HG03175 (cell line): Measurements from ENCODE around the gene NRXN3.

ENCODE experiments used
- ATAC-seq: cut with Tn5 transposase; IDR thresholded peaks from one replicate; pipeline ENCODE4 v1.9.1; 2021; ENCODE audit warnings: mild to moderate bottlenecking, moderate library complexity; ENCODE audit not compliant: unreplicated experiment

Gene NRXN3

DNA sequence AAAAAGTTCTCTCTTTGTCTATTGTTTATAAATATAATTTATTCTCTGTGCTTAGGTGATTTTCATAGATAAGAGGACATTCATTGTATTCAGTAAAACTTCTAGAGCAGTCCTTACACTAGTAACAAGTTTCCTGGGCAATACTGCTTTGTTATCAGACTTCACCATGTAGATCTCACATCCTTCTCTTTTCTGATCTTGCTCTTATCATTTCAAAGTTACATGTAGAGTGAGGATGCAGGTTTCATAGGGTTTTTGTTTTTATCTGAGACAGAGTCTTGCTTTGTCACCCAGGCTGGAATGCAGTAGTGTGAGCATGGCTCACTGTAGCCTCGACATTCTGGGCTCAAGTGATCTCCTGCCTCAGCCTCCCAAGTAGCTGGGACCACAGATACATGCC lies 1251.6 kb downstream of the NRXN3 start:
- ATAC-seq = no peak

- no peak for ATAC-seq
These were observed 1254.3 kb downstream of the NRXN3 start for GRCh38 chr14:79424462-79424861.

- ATAC-seq = no peak
These were observed 1256.1 kb downstream of the NRXN3 start for GRCh38 chr14:79426103-79426755.

GRCh38 chr14:79432640-79433039 lies 1262.5 kb downstream of the NRXN3 start:
- ATAC-seq = no peak

- ATAC-seq = no peak
These were observed 1266.2 kb downstream of the NRXN3 start for GRCh38 chr14:79436335-79436734.

DNA sequence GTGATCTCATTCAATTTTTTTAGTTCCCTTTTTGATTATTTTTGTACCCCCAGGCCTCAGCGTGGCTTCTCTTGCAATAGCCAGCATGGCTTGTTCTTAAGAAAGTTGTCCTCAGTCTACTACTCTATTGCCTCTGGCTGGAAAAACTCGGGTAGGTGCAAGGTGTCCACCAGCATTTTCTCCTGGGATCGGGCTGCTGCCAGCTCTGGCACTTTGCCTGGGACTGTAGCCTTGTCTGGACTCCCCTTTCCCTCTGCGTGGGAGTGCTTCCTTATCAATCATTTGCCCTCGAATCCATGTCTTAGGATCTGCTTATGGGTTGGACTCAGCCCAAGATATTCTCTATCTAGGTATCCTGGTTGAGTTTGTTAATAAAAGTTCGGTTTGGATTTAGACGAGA lies 1267.8 kb downstream of the NRXN3 start:
- ATAC-seq = no peak

DNA sequence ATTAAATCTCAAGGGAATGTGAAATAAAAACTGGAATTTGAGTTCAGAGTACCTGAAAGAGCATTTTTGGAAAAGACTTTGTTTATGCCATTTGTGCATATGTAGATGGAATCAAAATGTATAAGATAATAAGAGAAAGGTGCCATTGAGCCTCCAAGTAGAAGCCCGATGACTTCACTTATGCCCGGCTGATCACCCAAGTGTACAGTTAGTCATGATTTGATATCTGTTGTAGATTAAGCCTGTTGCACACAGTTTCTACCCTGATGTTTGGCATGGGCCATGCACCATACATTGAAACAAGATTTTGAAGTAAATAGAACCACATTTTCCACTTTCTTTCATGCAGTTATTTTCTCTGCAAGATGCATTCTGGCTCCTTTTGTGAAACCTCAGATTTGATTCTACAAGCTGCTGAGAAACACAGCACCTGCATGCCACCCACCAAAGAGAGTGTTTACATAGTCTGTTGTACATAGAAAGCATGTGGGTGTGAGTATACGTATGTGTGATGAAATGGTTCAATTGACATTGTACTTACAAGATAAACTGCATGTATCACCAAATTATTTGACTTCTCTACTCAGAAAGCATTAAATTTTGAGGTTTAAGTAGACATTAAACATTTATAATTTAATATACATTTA lies 1268.6 kb downstream of the NRXN3 start:
- ATAC-seq = no peak

GRCh38 chr14:79442786-79443185 lies 1272.6 kb downstream of the NRXN3 start:
- no peak for ATAC-seq

- no peak for ATAC-seq
These were observed 1273.4 kb downstream of the NRXN3 start for GRCh38 chr14:79443602-79444001.

DNA sequence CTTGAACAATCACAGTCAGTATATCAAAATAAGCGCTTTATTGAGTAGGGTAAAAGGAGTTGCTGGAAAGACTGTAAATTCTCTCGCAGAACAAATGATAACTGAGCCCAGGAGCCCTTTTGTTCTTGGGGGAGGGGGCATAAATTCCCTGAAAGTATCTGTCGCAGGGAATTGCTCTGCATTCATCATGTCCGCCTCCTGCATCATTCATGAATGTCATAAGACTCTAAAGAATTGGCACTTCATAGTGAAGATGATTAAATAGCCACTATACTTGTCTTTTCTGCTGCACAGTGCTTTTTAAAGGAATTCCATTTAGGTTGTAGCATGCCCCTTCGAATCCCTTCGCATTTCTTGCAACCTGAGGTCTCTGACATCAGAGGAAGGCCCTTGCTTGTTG lies 1278.8 kb downstream of the NRXN3 start:
- ATAC-seq = no peak

DNA sequence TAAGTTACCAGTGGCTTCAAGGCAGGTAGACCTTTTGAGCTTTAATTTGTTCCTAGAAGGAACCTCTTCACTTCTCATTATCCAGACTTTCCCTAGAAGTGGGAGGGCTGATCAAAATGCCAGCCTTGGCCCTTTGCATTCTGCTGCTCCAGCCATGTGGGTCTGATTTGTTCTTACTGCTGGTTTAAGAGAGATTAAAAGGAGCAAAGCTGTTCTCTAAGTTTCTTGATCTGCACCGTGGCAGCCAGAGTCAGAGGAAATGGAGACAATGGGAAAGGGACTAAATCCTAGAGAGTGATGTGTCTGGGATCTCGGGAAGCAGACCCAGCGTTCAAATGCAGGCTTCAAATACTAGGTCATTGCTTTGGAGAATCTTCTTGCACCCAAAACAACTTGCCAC lies 1281.4 kb downstream of the NRXN3 start:
- no peak for ATAC-seq

GRCh38 chr14:79453276-79453675 lies 1283.1 kb downstream of the NRXN3 start:
- ATAC-seq = no peak

GRCh38 chr14:79464468-79464867 lies 1294.3 kb downstream of the NRXN3 start:
- no peak for ATAC-seq

- no peak for ATAC-seq
These were observed 1295.5 kb downstream of the NRXN3 start for GRCh38 chr14:79465651-79466050.

DNA sequence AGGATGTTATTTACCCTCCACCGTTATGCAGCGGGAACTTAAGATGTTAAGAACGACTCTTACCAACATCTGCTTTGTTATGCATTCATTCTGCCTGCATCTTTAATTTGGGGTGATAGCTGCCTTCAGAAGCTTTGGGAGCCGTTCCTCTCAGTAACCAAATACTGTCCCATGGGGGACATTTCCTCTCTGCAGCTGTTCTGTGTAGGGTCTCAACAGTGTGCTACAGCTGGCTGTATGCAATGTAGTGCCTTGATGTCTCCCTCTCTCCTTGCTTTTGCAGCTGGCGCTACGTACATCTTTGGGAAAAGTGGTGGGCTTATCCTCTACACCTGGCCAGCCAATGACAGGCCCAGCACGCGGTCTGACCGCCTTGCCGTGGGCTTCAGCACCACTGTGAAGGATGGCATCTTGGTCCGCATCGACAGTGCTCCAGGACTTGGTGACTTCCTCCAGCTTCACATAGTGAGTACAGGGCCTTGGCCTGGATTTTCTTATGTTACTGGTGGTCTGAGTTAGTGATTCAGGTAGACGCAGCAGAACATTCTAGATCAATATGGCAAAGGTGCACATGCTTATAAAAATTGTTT lies 1296.9 kb downstream of the NRXN3 start:
- ATAC-seq = no peak

- ATAC-seq = no peak
These were observed 1297.7 kb downstream of the NRXN3 start for GRCh38 chr14:79467835-79468234.

DNA sequence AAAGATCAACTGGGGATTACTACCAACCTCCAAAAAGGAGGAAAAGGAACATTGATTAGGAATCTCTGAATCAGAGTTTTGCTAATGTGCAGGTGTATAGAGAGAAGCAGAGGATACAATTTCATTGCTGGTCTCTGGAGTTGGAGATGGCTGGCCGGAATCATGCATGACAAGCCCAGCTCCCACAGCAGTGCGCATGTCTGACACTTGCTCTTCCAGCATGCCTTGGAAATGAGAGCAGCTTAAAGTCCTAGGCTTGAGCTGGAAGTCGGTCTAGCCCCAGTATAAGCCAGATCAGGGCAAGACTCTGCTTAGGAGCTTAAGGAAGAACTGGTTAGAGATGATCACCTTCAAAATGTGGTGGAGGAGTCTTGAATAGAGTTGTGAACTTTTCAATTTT lies 1298.3 kb downstream of the NRXN3 start:
- no peak for ATAC-seq

GRCh38 chr14:79473651-79474050 lies 1303.5 kb downstream of the NRXN3 start:
- no peak for ATAC-seq

GRCh38 chr14:79475887-79476532 lies 1305.8 kb downstream of the NRXN3 start:
- ATAC-seq = no peak

DNA sequence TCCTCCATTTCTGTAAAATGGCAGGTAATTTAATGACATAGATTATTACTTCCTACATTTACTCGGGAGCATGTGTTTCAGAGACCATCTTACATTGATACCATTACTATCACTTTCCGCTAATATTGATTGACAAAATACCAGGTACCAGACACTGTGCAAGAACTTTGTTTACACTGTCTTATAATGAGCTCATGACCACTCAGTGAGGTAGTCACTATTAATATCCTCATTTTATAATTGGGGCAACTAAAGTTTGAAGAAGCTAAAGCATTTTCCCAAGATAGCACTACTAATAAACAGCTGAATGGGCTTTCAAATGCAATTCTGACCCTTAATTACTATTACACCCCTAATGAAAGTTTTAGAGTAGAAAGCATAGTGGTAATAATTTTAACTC lies 1306.4 kb downstream of the NRXN3 start:
- ATAC-seq = no peak

DNA sequence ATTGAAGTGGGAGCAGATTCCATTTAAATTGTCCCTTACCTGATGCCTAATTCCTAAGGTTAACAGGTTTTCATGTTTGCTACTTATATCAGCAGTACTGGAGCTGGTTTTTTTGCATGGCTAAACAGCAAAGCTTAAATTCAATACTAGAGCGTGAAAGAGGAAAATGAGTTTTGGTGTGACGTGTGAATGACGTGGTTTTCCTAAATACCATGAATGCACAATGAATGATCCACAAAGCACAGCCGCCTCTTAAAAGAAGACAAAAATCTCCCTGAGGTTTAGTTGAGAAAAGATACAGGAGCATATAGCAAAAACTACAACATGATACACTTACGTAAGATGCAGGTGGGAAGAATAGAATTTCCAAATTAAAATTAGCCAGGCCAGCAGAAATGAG lies 1310.0 kb downstream of the NRXN3 start:
- ATAC-seq = no peak

DNA sequence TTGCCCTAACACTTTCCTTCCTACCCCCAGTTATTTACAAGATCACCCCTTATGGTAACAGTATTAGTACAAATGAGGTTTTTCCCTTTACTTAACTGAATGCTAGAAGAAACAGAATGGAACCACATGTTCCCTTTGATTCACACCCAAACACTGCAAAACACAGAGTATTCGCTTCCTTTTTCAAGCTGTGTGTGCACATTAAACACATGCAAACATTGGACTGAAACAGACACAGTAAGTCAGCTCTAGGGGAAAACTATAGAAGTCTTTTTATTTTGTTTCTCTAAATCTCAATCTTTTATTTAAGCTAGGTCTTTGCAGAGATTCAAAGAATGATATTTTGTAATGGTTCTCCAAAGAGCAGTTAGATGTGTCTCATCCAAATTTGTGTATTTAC lies 1312.7 kb downstream of the NRXN3 start:
- ATAC-seq = no peak
